Osteocyte (in vitro differentiated cells): ENCODE results near the gene TLE2. TPM values are rescaled to one million over a fixed set of nuclear protein-coding genes. Genes with fewer than 3 reads are reported as not detected.

Experiments
- DNase-seq: peaks from one replicate; pipeline ENCODE4 v3.0.0; 2021; ENCODE audit warnings: mixed read lengths; ENCODE audit not compliant: unreplicated experiment; ENCODE audit errors: extremely low spot score
- H3K27ac Mint-ChIP-seq: one replicate; pipeline ENCODE4 v1.8.0; 2021; ENCODE audit warnings: mild to moderate bottlenecking, mixed read lengths; ENCODE audit not compliant: unreplicated experiment
- H3K27me3 Mint-ChIP-seq: one replicate; pipeline ENCODE4 v1.8.0; 2021; ENCODE audit warnings: mixed read lengths; ENCODE audit not compliant: unreplicated experiment
- H3K36me3 Mint-ChIP-seq: one replicate; pipeline ENCODE4 v1.8.0; 2021; ENCODE audit warnings: mixed read lengths; ENCODE audit not compliant: unreplicated experiment
- H3K4me1 Mint-ChIP-seq: one replicate; pipeline ENCODE4 v1.8.0; 2021; ENCODE audit warnings: mixed read lengths; ENCODE audit not compliant: unreplicated experiment
- H3K4me3 Mint-ChIP-seq: one replicate; pipeline ENCODE4 v1.8.0; 2021; ENCODE audit warnings: mild to moderate bottlenecking, moderate library complexity, mixed read lengths; ENCODE audit not compliant: unreplicated experiment
- H3K9me3 Mint-ChIP-seq: one replicate; pipeline ENCODE4 v1.8.0; 2021; ENCODE audit warnings: mixed read lengths; ENCODE audit not compliant: unreplicated experiment
- CTCF ChIP-seq: fragments of 200-600 bp; sonication (generic); IDR thresholded peaks from 2 replicates; pipeline ENCODE4 v1.5.0; 2021; ENCODE audit warnings: antibody characterized with exemption, mild to moderate bottlenecking, moderate library complexity
- total RNA-seq: library from RNA; stranded (reverse); gene quantifications from 2 replicates; pipeline ENCODE4 v1.2.1, GENCODE V29; 2021

Gene TLE2
- total RNA-seq, 1 donor from 2014 or later: 13.2 TPM

GRCh38 chr19:2960120-2960519 is 69.0 kb downstream of the TLE2 start:
- H3K27ac Mint-ChIP-seq: no peak overlapping the region

DNA sequence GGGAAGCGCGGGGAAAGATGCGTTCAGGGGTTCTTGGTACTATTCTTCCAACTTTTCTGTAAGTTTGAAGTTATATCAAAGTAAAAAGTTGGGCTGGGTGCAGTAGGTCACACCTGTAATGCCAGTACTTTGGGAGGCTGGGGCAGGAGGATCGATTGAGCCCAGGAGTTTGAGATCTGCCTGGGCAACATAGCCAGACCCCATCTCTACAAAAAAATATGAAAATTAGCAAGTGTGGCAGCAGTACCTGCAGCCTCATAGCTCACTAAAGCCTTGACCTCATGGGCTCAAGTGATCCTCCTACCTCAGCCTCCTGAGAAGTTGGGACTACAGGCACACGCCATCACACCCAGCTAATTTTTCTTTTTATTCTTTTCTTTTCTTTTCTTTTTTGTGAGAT is 71.9 kb downstream of the TLE2 start:
- Mint-ChIP-seq H3K4me1 (peaks cover 3% of the 10 kb centered on the region), H3K4me3 (no peak overlapping the region), H3K36me3 (no peaks in the 10 kb centered on the region), H3K27me3 (peaks cover 7% of the 10 kb centered on the region), H3K27ac (no peak overlapping the region), H3K9me3 (no peaks in the 10 kb centered on the region)
- no peak for TF ChIP-seq CTCF
- DNase-seq: no peak

More at GRCh38 chr19:2960120-2960519, 69.0 kb downstream of the TLE2 start:
- Mint-ChIP-seq H3K36me3 (no peaks in the 10 kb centered on the region), H3K4me3 (no peak overlapping the region), H3K4me1 (peaks cover 5% of the 10 kb centered on the region), H3K9me3 (no peaks in the 10 kb centered on the region), H3K27me3 (peaks cover 7% of the 10 kb centered on the region)
- no peak for TF ChIP-seq CTCF
- DNase-seq: no peak

DNA sequence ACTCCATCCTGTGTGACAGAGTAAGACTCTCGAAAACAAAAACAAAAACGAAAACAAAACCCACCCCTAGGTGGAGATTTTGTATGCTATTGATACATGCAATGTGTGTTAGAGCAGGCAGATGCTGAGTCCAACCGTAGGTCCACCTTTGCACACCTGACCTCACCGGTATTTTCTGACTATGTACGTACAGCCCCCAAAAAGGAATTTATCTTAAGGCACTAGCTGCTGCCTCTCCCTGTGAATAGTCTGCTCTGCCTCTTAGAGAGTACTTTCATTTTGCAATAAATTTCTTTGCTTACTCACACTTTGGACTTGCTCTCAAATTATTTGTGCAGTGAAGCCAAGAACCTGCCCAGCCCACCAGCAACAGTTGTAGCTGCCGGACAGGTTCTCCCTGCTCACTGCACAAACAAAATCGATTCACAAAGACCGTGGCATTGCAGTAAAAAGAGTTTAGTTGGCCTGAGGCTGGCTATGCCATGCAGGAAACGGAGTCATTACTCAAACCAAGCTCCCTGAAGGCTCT is 76.1 kb downstream of the TLE2 start:
- H3K4me3 Mint-ChIP-seq: no peak overlapping the region
- H3K36me3 Mint-ChIP-seq: peaks cover 1% of the 10 kb centered on the region
- peaks cover 14% of the 10 kb centered on the region for H3K4me1 Mint-ChIP-seq
- H3K27me3 Mint-ChIP-seq: no peaks in the 10 kb centered on the region
- no peaks in the 10 kb centered on the region for H3K9me3 Mint-ChIP-seq
- no peak for TF ChIP-seq CTCF
- no peak for DNase-seq
- H3K27ac Mint-ChIP-seq: no peak overlapping the region

DNA sequence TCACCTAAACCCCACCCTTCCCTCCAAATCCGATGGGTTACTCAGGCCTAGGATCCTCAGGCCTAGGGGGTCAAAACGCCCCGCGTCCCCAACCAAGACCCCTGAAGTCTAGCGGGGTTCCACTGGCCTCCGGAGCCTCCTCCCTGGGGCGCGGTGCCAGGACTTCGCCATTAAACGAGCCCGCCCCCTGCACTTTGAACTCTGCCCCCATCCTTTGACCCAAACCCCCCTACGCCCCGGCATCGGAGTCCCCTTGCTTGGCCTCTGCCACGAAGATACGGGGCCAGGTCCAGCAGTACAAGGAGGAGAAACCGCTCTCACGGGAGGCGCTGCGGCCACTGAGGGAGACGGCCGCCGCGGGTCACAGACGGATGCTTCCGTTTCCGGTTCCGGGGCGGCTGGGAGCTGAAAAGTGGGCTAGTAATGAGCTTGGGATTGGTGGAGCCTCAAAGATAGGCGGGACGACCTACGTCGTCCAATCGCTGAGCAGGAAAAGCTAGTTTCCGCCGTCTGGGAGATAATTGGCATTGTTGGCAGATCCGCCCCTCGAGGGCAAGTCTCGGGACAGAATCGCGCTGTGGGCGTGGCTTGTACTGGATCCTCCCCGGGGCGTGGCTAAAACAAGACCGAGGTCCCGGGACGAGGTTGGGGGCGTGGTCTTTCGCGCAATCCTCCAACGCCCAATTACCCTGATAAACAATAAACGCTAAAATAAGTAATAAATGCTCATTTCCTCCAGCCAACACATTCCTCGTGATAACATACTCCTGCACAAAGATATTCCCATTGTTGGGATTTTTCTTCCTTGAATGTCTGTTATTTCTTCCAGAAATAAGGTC is 78.6 kb downstream of the TLE2 start:
- H3K4me3 Mint-ChIP-seq: peak overlapping the region; percentile 97
- H3K27ac Mint-ChIP-seq: peak overlapping the region; percentile 98
- no peak for TF ChIP-seq CTCF
- H3K4me1 Mint-ChIP-seq: peaks cover 21% of the 10 kb centered on the region
- H3K27me3 Mint-ChIP-seq: no peaks in the 10 kb centered on the region
- H3K9me3 Mint-ChIP-seq: no peaks in the 10 kb centered on the region
- peaks cover 1% of the 10 kb centered on the region for H3K36me3 Mint-ChIP-seq
- peak; percentile 100 for DNase-seq

GRCh38 chr19:2949939-2950285 is 79.2 kb downstream of the TLE2 start:
- peak overlapping the region; percentile 98 for H3K27ac Mint-ChIP-seq

More at GRCh38 chr19:2949939-2950285, 79.2 kb downstream of the TLE2 start:
- Mint-ChIP-seq H3K9me3 (no peaks in the 10 kb centered on the region), H3K27me3 (no peaks in the 10 kb centered on the region), H3K36me3 (peaks cover 1% of the 10 kb centered on the region), H3K4me1 (peaks cover 27% of the 10 kb centered on the region), H3K4me3 (peak overlapping the region; percentile 97)
- TF ChIP-seq CTCF: no peak
- no peak for DNase-seq
